Neural progenitor cell (in vitro differentiated cells): ENCODE data around the gene UBL4B.

Experiments
- EZH2 ChIP-seq: fragments of 200-600 bp; sonication (generic); IDR thresholded peaks from 2 replicates; pipeline ENCODE4 v1.6.1; 2017; ENCODE audit warnings: antibody characterized with exemption, mild to moderate bottlenecking, moderate library complexity
- TF ChIP-seq, protein P1 (sequence below): fragments of 200-600 bp; sonication (generic); IDR thresholded peaks from 2 replicates; pipeline ENCODE4 v1.5.1; 2017; ENCODE audit warnings: antibody characterized with exemption, mild to moderate bottlenecking

GRCh38 chr1:110130989-110131388, 18.7 kb downstream of the UBL4B start:
- TF ChIP-seq, protein P1, sequence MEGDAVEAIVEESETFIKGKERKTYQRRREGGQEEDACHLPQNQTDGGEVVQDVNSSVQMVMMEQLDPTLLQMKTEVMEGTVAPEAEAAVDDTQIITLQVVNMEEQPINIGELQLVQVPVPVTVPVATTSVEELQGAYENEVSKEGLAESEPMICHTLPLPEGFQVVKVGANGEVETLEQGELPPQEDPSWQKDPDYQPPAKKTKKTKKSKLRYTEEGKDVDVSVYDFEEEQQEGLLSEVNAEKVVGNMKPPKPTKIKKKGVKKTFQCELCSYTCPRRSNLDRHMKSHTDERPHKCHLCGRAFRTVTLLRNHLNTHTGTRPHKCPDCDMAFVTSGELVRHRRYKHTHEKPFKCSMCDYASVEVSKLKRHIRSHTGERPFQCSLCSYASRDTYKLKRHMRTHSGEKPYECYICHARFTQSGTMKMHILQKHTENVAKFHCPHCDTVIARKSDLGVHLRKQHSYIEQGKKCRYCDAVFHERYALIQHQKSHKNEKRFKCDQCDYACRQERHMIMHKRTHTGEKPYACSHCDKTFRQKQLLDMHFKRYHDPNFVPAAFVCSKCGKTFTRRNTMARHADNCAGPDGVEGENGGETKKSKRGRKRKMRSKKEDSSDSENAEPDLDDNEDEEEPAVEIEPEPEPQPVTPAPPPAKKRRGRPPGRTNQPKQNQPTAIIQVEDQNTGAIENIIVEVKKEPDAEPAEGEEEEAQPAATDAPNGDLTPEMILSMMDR, result no peak
- TF ChIP-seq EZH2, result no peak
